ENCODE measurements around the gene KIF21A. TPM values are rescaled to one million over a fixed set of nuclear protein-coding genes. Genes with fewer than 3 reads are reported as not detected.

The KIF21A gene
- total and polyA plus RNA-seq, 3 donors from 2014 or later, result 13.3 to 89.2 (median 70.2) TPM

DNA sequence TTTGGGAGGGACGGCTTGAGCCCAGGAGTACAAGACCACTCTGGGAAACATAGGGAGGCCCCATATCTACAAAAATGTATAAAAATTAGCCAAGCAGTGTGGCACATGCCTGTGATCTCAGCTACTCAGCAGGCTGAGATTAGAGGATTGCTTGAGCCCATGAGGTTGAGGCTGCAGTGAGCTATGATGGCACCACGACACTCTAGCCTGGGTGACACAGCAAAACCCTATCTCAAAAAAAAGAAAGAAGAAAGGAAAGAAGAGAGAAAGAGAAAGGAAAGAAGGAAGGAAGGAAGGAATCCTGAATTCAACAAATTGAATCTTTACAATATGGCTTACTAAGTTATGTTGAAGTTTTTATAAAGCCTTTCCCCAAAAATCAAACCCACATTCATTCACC, 2.1 kb downstream of the KIF21A start:
- H3K4me1 ChIP-seq, result peaks cover 12% of the 10 kb centered on the region

DNA sequence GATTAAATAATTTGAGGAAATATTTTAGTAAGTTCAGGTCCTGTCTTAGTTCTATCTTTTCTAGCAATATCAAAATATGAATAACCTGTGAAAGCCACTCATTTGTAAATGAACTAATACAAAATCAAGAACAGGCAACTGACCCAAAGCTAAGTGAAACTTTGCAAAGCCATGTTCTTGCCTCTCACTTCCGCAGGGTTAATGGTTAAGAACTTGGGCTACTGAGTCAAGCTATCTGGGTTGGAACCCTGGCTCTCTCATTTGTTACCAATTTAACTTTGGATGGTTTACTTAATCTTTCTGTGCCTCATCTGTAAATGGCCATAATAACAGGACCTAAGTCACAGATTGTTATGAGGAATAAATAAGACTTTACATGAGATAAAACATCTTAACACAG, 2.8 kb downstream of the KIF21A start:
- intact Hi-C loops (cut with DNase I; ENCODE audit: low total_unique reads), result no loop called here
- DNase-seq, result no peak
- 73 to 87% methylated on average over 1 of the region's 1 CpG for WGBS, 2 donors
- no peak for TF ChIP-seq POLR2A (IDR thresholded peaks at IDR 0.05)
- TF ChIP-seq, protein P1, sequence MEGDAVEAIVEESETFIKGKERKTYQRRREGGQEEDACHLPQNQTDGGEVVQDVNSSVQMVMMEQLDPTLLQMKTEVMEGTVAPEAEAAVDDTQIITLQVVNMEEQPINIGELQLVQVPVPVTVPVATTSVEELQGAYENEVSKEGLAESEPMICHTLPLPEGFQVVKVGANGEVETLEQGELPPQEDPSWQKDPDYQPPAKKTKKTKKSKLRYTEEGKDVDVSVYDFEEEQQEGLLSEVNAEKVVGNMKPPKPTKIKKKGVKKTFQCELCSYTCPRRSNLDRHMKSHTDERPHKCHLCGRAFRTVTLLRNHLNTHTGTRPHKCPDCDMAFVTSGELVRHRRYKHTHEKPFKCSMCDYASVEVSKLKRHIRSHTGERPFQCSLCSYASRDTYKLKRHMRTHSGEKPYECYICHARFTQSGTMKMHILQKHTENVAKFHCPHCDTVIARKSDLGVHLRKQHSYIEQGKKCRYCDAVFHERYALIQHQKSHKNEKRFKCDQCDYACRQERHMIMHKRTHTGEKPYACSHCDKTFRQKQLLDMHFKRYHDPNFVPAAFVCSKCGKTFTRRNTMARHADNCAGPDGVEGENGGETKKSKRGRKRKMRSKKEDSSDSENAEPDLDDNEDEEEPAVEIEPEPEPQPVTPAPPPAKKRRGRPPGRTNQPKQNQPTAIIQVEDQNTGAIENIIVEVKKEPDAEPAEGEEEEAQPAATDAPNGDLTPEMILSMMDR (IDR thresholded peaks at IDR 0.05), result no peak
- H3K4me1 ChIP-seq, result peaks cover 12% of the 10 kb centered on the region
- H3K9me3 ChIP-seq, result no peaks in the 10 kb centered on the region
- no peaks in the 10 kb centered on the region for H3K27me3 ChIP-seq
- H3K36me3 ChIP-seq (ENCODE audit: low read depth, missing control alignments), result no peaks in the 10 kb centered on the region
- H3K27ac ChIP-seq, result no peak overlapping the region
- no peak overlapping the region for H3K4me3 ChIP-seq

More for the DNA sequence above, 2.1 kb downstream of the KIF21A start:
- peak; percentile 22 for DNase-seq
- no peak overlapping the region for H3K4me3 ChIP-seq
- H3K36me3 ChIP-seq (ENCODE audit: low read depth, missing control alignments), result no peaks in the 10 kb centered on the region
- H3K27ac ChIP-seq, result peak overlapping the region in 1 of 2 donors; percentile 23
- H3K9me3 ChIP-seq, result no peaks in the 10 kb centered on the region
- no peak for TF ChIP-seq POLR2A (IDR thresholded peaks at IDR 0.05)
- TF ChIP-seq, protein P1 (IDR thresholded peaks at IDR 0.05), result no peak
- 57 to 74% methylated on average over 2 of the region's 2 CpGs for WGBS, 2 donors
- H3K27me3 ChIP-seq, result no peaks in the 10 kb centered on the region
- intact Hi-C loops (cut with DNase I; ENCODE audit: low total_unique reads), result no loop called here

DNA sequence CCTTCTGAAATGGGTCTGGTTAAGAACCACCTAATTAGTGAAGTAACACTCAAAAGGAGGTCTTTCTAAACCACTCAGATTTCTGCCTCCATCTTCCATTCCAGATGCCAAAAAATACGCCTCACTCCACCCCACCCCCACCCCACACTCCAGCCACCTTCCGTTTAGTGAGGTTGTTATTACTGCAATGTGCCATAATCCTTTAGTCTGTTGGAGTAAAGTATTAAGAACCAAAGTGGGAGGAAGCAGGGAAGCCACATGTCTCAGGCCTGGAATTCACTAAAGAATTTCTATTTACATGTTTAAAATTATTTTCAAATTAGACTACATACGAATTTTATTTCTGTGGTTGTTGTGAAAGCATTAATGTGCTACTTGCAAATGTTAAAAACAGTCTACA, 7.4 kb downstream of the KIF21A start:
- Histone ChIP-seq H3K27ac (no peak overlapping the region), H3K27me3 (no peaks in the 10 kb centered on the region), H3K9me3 (no peaks in the 10 kb centered on the region), H3K4me3 (no peak overlapping the region), H3K4me1 (peaks cover 9% of the 10 kb centered on the region), H3K36me3 (ENCODE audit: low read depth, missing control alignments) (no peaks in the 10 kb centered on the region)
- intact Hi-C loops (cut with DNase I; ENCODE audit: low total_unique reads), result no loop called here
- no peak for DNase-seq
- 75 to 82% methylated on average over 3 of the region's 3 CpGs for WGBS, 2 donors
- no peak for TF ChIP-seq POLR2A (IDR thresholded peaks at IDR 0.05)
- TF ChIP-seq, protein P1 (IDR thresholded peaks at IDR 0.05), result no peak

DNA sequence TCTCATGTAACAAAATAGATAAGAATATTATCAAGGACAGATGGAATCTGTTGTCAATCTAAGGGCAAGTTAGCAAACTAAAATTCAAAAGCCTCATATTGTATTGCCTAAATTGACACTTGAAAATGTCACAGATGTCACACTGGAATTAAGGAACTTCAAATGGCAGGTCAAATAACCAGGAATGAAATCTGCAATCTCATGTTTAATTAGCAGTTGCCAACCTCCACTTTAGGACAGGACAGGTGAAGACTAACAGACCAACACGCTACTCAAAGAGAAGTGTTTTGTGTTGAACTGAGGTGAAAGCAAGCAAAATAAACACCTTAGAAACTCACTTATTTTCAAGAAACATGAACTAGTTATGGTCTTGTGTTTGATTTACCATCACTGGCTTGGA, 11.1 kb downstream of the KIF21A start:
- Histone ChIP-seq H3K9me3 (no peaks in the 10 kb centered on the region), H3K4me3 (no peak overlapping the region), H3K27me3 (no peaks in the 10 kb centered on the region), H3K36me3 (ENCODE audit: low read depth, missing control alignments) (no peaks in the 10 kb centered on the region), H3K4me1 (peaks cover 3% of the 10 kb centered on the region), H3K27ac (no peak overlapping the region)
- DNase-seq, result no peak
- 75 to 95% methylated on average over 1 of the region's 1 CpG for WGBS, 2 donors
- intact Hi-C loops (cut with DNase I; ENCODE audit: low total_unique reads), result no loop called here
- no peak for TF ChIP-seq POLR2A (IDR thresholded peaks at IDR 0.05)
- TF ChIP-seq, protein P1 (IDR thresholded peaks at IDR 0.05), result no peak

DNA sequence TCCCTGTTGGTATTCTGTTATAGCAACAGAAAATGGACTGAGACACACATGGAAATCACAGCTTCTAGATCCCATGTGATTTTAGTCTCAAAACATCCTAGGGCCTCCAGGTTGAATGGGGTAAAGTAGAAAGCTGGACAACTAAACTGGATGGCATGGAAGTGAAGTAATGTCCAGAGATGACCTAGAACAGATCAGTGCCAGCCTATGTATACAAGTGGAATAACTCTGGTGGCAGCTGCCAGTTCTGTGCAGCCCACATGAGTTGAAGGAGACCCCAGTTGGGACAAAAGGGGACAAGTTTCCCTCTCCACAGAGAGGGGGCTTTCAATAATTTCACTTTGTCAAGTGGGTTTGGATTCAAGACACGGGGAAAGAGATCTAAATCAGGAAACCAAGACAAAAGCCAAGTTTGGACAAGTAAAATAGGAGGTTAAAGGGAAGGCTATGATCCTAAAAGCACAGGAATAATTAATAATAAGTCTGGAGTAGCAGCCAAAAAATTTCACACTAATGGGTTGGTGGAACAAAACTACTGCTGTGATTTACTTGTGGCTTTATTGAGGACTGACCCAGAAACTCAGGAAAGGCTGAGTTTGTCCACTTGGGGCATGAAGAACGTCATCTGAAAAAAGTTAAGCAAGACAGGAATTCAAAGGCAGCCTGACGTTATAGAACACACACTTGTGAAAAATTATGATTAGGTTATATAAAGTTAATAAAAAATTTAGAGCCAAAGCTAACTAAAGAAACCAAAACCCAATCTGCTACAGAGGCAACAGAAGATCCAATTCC, 11.7 kb downstream of the KIF21A start:
- 49 to 53% methylated on average over 3 of the region's 3 CpGs for WGBS, 2 donors
- no peak overlapping the region for H3K4me3 ChIP-seq
- peaks cover 3% of the 10 kb centered on the region for H3K4me1 ChIP-seq
- H3K27me3 ChIP-seq, result no peaks in the 10 kb centered on the region
- TF ChIP-seq, protein P1 (IDR thresholded peaks at IDR 0.05), result no peak
- no peak for TF ChIP-seq POLR2A (IDR thresholded peaks at IDR 0.05)
- intact Hi-C loops (cut with DNase I; ENCODE audit: low total_unique reads), result no loop called here
- DNase-seq, result no peak
- H3K27ac ChIP-seq, result no peak overlapping the region
- no peaks in the 10 kb centered on the region for H3K36me3 ChIP-seq (ENCODE audit: low read depth, missing control alignments)
- no peaks in the 10 kb centered on the region for H3K9me3 ChIP-seq

Measured in testis (tissue), 3 donors.